ENCODE results near the gene NOXO1.

NOXO1 gene

GRCh38 chr16:1979271-1980029 lies 1.8 kb downstream of the NOXO1 start:
- no peak for DNase-seq (ENCODE audit: low read depth)

GRCh38 chr16:1978476-1979120 lies 2.7 kb downstream of the NOXO1 start:
- no peak for DNase-seq (ENCODE audit: low read depth)

GRCh38 chr16:1977875-1978268 lies 3.4 kb downstream of the NOXO1 start:
- no peak for DNase-seq (ENCODE audit: low read depth)

GRCh38 chr16:1976951-1977874 lies 4.1 kb downstream of the NOXO1 start:
- DNase-seq (ENCODE audit: low read depth): no peak

- no peak for DNase-seq (ENCODE audit: low read depth)
These were observed 5.1 kb downstream of the NOXO1 start for GRCh38 chr16:1976216-1976520.

GRCh38 chr16:1975432-1976215 lies 5.6 kb downstream of the NOXO1 start:
- DNase-seq (ENCODE audit: low read depth): no peak

GRCh38 chr16:1974157-1975070 lies 6.9 kb downstream of the NOXO1 start:
- DNase-seq (ENCODE audit: low read depth): no peak

- no peak for DNase-seq (ENCODE audit: low read depth)
These were observed 7.7 kb downstream of the NOXO1 start for GRCh38 chr16:1973461-1974156.

- no peak for DNase-seq (ENCODE audit: low read depth)
These were observed 8.8 kb downstream of the NOXO1 start for GRCh38 chr16:1972490-1972877.

- peak; percentile 64 for DNase-seq (ENCODE audit: low read depth)
These were observed 9.3 kb downstream of the NOXO1 start, which contains the start of gene TBL3 for GRCh38 chr16:1971796-1972489. Gene TBL3, plus strand, starts transcription at chr16:1972053. Its CDS starts 112 bp downstream, at chr16:1972165.

- no peak for DNase-seq (ENCODE audit: low read depth)
These were observed 12.9 kb downstream of the NOXO1 start for GRCh38 chr16:1968146-1968953.

- DNase-seq (ENCODE audit: low read depth): no peak
These were observed 14.8 kb downstream of the NOXO1 start, which contains the start of gene RNF151 for GRCh38 chr16:1966460-1966859. Gene RNF151, plus strand, starts transcription at chr16:1966856. Its CDS starts 26 bp downstream, at chr16:1966882.

GRCh38 chr16:1965396-1966001 lies 15.8 kb downstream of the NOXO1 start:
- no peak for DNase-seq (ENCODE audit: low read depth)

- peak; percentile 84 for DNase-seq (ENCODE audit: low read depth)
These were observed 16.5 kb downstream of the NOXO1 start, which contains the start of gene RPS2 for GRCh38 chr16:1964506-1965395. Gene RPS2, minus strand, starts transcription at chr16:1964826. Its CDS starts 201 bp downstream, at chr16:1964625.

- DNase-seq (ENCODE audit: low read depth): no peak
These were observed 17.3 kb downstream of the NOXO1 start for GRCh38 chr16:1963806-1964505.

Measured in GM04503 (cell line).